ENCODE results near the gene POU2F1. TPM values are rescaled to one million over a fixed set of nuclear protein-coding genes. Genes with fewer than 3 reads are reported as not detected.

The POU2F1 gene
- total RNA-seq, 1 experiment from 2014 or later, result 29.6 TPM

DNA sequence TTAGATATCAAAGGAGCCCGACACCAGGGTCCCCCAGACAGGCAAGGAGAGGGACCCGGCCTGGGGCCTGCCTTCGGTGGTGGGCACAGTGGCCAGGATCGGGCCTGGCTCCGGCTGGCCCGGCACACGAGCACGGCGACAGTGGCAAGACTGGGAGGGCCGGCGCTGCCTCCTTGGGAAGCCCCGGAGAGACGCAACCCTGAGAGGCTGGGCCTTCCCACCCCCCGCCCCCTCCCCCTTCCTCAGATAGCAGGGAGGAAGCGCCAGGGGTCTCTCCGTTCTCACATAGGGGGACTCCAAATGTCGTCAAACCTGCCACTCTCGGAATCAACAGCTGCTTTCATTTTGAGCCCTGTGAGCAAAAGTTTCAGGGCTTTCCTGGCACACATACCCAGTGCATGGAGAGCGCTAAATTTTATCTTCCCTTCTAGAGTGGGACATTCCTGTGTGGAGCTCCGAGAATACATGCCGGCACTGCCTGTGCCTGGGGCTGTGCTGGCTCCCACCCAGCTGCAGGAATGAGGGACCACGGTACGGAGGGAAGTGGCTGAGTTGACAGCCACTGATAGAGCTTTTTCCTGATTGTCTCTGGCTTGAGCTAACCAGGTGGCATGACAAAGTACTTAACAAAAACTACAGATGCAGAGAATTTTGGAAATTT is 235.2 kb downstream of the POU2F1 start:
- TF ChIP-seq, protein P1, sequence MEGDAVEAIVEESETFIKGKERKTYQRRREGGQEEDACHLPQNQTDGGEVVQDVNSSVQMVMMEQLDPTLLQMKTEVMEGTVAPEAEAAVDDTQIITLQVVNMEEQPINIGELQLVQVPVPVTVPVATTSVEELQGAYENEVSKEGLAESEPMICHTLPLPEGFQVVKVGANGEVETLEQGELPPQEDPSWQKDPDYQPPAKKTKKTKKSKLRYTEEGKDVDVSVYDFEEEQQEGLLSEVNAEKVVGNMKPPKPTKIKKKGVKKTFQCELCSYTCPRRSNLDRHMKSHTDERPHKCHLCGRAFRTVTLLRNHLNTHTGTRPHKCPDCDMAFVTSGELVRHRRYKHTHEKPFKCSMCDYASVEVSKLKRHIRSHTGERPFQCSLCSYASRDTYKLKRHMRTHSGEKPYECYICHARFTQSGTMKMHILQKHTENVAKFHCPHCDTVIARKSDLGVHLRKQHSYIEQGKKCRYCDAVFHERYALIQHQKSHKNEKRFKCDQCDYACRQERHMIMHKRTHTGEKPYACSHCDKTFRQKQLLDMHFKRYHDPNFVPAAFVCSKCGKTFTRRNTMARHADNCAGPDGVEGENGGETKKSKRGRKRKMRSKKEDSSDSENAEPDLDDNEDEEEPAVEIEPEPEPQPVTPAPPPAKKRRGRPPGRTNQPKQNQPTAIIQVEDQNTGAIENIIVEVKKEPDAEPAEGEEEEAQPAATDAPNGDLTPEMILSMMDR (IDR thresholded peaks at IDR 0.05; ENCODE audit: insufficient read depth in 1 of 2, low read depth in 1 of 2, low read length in 1 of 2, severe bottlenecking in 1 of 2, unreplicated experiment in 1 of 2), result no peak
- no peak for DNase-seq
- H3K27me3 ChIP-seq (replicated peaks; ENCODE audit: control insufficient read depth, insufficient read depth, low read length), result no peaks in the 10 kb centered on the region; the same call in 1 of the 2 replicates
- intact Hi-C loops (cut with micrococcal nuclease; ENCODE audit: unreplicated experiment), result loop anchor here (5.0 kb wide), 1 partner anchor 191 kb away; no protein-coding TSS in a partner anchor
- no peaks in the 10 kb centered on the region for H3K9me3 Mint-ChIP-seq (ENCODE audit: unreplicated experiment)
- no peaks in the 10 kb centered on the region for H3K36me3 ChIP-seq (ENCODE audit: control insufficient read depth, insufficient read depth, low read length)
- H3K4me3 ChIP-seq (ENCODE audit: low read depth, low read length), result peak overlapping the region; percentile 67
- H3K4me1 Mint-ChIP-seq (ENCODE audit: low read depth, unreplicated experiment), result no peaks in the 10 kb centered on the region
- no peaks in the 10 kb centered on the region for H3K36me3 Mint-ChIP-seq (ENCODE audit: insufficient read depth, unreplicated experiment)
- peak overlapping the region; percentile 70 for H3K4me3 Mint-ChIP-seq (ENCODE audit: unreplicated experiment)
- no peaks in the 10 kb centered on the region for H3K27me3 Mint-ChIP-seq (ENCODE audit: insufficient read depth, unreplicated experiment)
- ChIA-PET POLR2A (no interaction called here), CTCF (interaction anchor here (1.0 to 1.3 kb wide), 3 partner anchors 77 to 97 kb away, joined by 3 to 4 read pairs (median 3); no protein-coding TSS in a partner anchor)
- no peak overlapping the region for H3K27ac Mint-ChIP-seq (ENCODE audit: unreplicated experiment)
- no TSS peak for BruUV-seq (replicated peaks)
- H3K9me3 ChIP-seq, result no peaks in the 10 kb centered on the region
- 0 out of 2 replicates have a peak, but pooled peaks cover 4% of the 10 kb centered on the region for H3K4me1 ChIP-seq

DNA sequence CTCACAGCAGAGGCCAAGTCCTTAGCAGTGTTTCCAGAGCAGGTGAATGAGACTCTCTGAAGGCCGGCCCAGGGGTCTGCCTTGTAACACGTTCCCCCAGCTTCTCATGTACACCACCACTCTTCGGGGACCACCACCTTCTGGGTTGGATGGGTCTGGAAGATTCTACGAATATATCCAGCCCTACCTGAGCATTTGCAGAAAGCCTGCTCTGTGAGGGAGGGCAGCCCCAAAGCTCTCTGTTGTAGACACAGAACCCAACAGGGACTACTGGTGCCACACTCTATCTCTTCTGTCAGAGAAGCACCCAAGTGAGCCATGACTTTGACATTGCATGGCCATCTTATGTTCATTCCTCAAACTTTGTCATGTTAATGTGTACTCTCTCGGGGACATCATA is 235.8 kb downstream of the POU2F1 start:
- no peaks in the 10 kb centered on the region for H3K27me3 Mint-ChIP-seq (ENCODE audit: insufficient read depth, unreplicated experiment)
- CTCF ChIA-PET, result interaction anchor here (1.0 kb wide), 1 partner anchor 97 kb away, joined by 3 read pairs; no protein-coding TSS in a partner anchor
- H3K4me1 Mint-ChIP-seq (ENCODE audit: low read depth, unreplicated experiment), result no peaks in the 10 kb centered on the region
- no TSS peak for BruUV-seq (replicated peaks)
- no peak overlapping the region for H3K4me3 ChIP-seq (ENCODE audit: low read depth, low read length)
- H3K4me1 ChIP-seq, result 0 out of 2 replicates have a peak, but pooled peaks cover 4% of the 10 kb centered on the region
- no peaks in the 10 kb centered on the region for H3K27me3 ChIP-seq (replicated peaks; ENCODE audit: control insufficient read depth, insufficient read depth, low read length)
- TF ChIP-seq, protein P1 (IDR thresholded peaks at IDR 0.05; ENCODE audit: insufficient read depth in 1 of 2, low read depth in 1 of 2, low read length in 1 of 2, severe bottlenecking in 1 of 2, unreplicated experiment in 1 of 2), result no peak
- POLR2A ChIA-PET, result no interaction called here
- H3K36me3 ChIP-seq (ENCODE audit: control insufficient read depth, insufficient read depth, low read length), result no peaks in the 10 kb centered on the region
- H3K36me3 Mint-ChIP-seq (ENCODE audit: insufficient read depth, unreplicated experiment), result no peaks in the 10 kb centered on the region
- DNase-seq, result no peak
- no peak overlapping the region for H3K4me3 Mint-ChIP-seq (ENCODE audit: unreplicated experiment)
- no peak overlapping the region for H3K27ac Mint-ChIP-seq (ENCODE audit: unreplicated experiment)
- H3K9me3 ChIP-seq, result no peaks in the 10 kb centered on the region
- no peaks in the 10 kb centered on the region for H3K9me3 Mint-ChIP-seq (ENCODE audit: unreplicated experiment)
- intact Hi-C loops (cut with micrococcal nuclease; ENCODE audit: unreplicated experiment), result loop anchor here (5.0 kb wide), 1 partner anchor 191 kb away; no protein-coding TSS in a partner anchor

DNA sequence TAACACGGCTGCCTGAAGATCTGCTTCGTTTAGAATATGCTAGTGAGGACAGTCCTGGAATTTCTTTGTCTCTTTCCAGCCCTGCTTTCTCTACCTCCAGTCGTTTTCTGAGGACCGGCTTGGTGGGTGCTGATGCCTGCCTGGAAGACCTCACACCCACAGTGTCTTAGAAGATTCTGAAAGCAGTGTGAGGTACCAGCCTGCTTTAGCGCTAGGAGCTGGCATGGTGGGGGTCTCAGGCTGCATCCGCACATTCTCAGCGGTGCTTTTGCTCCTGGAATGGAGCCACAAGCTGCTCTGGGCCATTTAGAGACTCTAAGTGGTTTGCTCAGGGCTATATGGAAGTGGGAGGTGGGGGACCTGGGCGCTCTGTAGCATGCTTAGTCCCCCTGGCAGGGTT is 236.2 kb downstream of the POU2F1 start:
- intact Hi-C loops (cut with micrococcal nuclease; ENCODE audit: unreplicated experiment), result loop anchor here (5.0 kb wide), 1 partner anchor 190 kb away; no protein-coding TSS in a partner anchor
- CTCF ChIA-PET, result interaction anchor here (0.7 kb wide), 1 partner anchor 15 kb away, joined by 3 read pairs; no protein-coding TSS in a partner anchor

More for the DNA sequence above, 236.2 kb downstream of the POU2F1 start:
- no peaks in the 10 kb centered on the region for H3K36me3 Mint-ChIP-seq (ENCODE audit: insufficient read depth, unreplicated experiment)
- 0 out of 2 replicates have a peak, but pooled peaks cover 4% of the 10 kb centered on the region for H3K4me1 ChIP-seq
- POLR2A ChIA-PET, result no interaction called here
- TF ChIP-seq, protein P1 (IDR thresholded peaks at IDR 0.05; ENCODE audit: insufficient read depth in 1 of 2, low read depth in 1 of 2, low read length in 1 of 2, severe bottlenecking in 1 of 2, unreplicated experiment in 1 of 2), result no peak
- no peak overlapping the region for H3K4me3 ChIP-seq (ENCODE audit: low read depth, low read length)
- H3K27me3 ChIP-seq (replicated peaks; ENCODE audit: control insufficient read depth, insufficient read depth, low read length), result no peaks in the 10 kb centered on the region
- no peak overlapping the region for H3K27ac Mint-ChIP-seq (ENCODE audit: unreplicated experiment)
- no peaks in the 10 kb centered on the region for H3K9me3 ChIP-seq
- no TSS peak for BruUV-seq (replicated peaks)
- DNase-seq, result no peak
- H3K27me3 Mint-ChIP-seq (ENCODE audit: insufficient read depth, unreplicated experiment), result no peaks in the 10 kb centered on the region
- no peaks in the 10 kb centered on the region for H3K9me3 Mint-ChIP-seq (ENCODE audit: unreplicated experiment)
- no peaks in the 10 kb centered on the region for H3K4me1 Mint-ChIP-seq (ENCODE audit: low read depth, unreplicated experiment)
- no peak overlapping the region for H3K4me3 Mint-ChIP-seq (ENCODE audit: unreplicated experiment)
- no peaks in the 10 kb centered on the region for H3K36me3 ChIP-seq (ENCODE audit: control insufficient read depth, insufficient read depth, low read length)

All from Caco-2 (cell line).